OCI-LY1 (cell line): ENCODE data around the gene FAAP100.
"Not testable (repeated sequence)": the region's sequence is repeated elsewhere in the genome, so short reads cannot be mapped to it uniquely, and the experiment has no call there.

Experiments used
- H2AFZ ChIP-seq: fragments of 200-600 bp; sonication (generic), shearing (Covaris generic); 2 replicates; pipeline ENCODE4 v1.6.0; 2014; ENCODE audit warnings: antibody characterized with exemption, mild to moderate bottlenecking, low read length
- H3F3A ChIP-seq: fragments of 200-600 bp; sonication (generic), shearing (Covaris generic); 2 replicates; pipeline ENCODE4 v1.6.0; 2014; ENCODE audit warnings: mild to moderate bottlenecking, antibody characterized with exemption, low read length, moderate library complexity; ENCODE audit not compliant: insufficient read depth
- H3K27ac ChIP-seq: fragments of 200-600 bp; sonication (generic); 2 replicates; pipeline ENCODE4 v1.5.1; 2014; ENCODE audit warnings: low read length, mixed run types, mild to moderate bottlenecking, low read depth; ENCODE audit not compliant: poor library complexity, severe bottlenecking
- H3K27me3 ChIP-seq: fragments of 200-600 bp; sonication (generic); 2 replicates; pipeline ENCODE4 v1.6.0; 2014; ENCODE audit warnings: antibody characterized with exemption, mild to moderate bottlenecking, low read length, moderate library complexity; ENCODE audit not compliant: insufficient read depth
- H3K36me3 ChIP-seq: fragments of 200-600 bp; sonication (generic); 2 replicates; pipeline ENCODE4 v1.6.1; 2014; ENCODE audit warnings: mild to moderate bottlenecking, antibody characterized with exemption, low read length, moderate library complexity, mixed read lengths; ENCODE audit not compliant: insufficient read depth
- H3K4me1 ChIP-seq: fragments of 200-600 bp; sonication (generic); 2 replicates; pipeline ENCODE4 v1.5.1; 2014; ENCODE audit warnings: mild to moderate bottlenecking, low read length, moderate library complexity; ENCODE audit not compliant: insufficient read depth, severe bottlenecking
- H3K4me2 ChIP-seq: fragments of 200-600 bp; sonication (generic), shearing (Covaris generic); 2 replicates; pipeline ENCODE4 v1.6.1; 2014; ENCODE audit warnings: low read length
- H3K4me3 ChIP-seq: fragments of 200-600 bp; sonication (generic); 2 replicates; pipeline ENCODE4 v1.5.1; 2014; ENCODE audit warnings: low read length, low read depth, mild to moderate bottlenecking, mixed read lengths; ENCODE audit not compliant: poor library complexity, severe bottlenecking
- H3K79me2 ChIP-seq: fragments of 200-600 bp; shearing (Covaris generic); 2 replicates; pipeline ENCODE4 v1.6.1; 2016; ENCODE audit warnings: mixed run types, low read length, mixed read lengths; ENCODE audit not compliant: insufficient read depth
- H3K9ac ChIP-seq: fragments of 200-600 bp; sonication (generic), shearing (Covaris generic); 2 replicates; pipeline ENCODE4 v1.6.1; 2014; ENCODE audit warnings: mild to moderate bottlenecking, low read length, mixed read lengths
- H3K9me2 ChIP-seq: fragments of 200-600 bp; sonication (generic), shearing (Covaris generic); 2 replicates; pipeline ENCODE4 v1.6.1; 2014; ENCODE audit warnings: low read depth, mild to moderate bottlenecking, low read length, mixed read lengths
- H3K9me3 ChIP-seq: fragments of 200-600 bp; shearing (Covaris generic); 2 replicates; pipeline ENCODE4 v1.6.1; 2014; ENCODE audit warnings: low read length, mixed read lengths
- H4K20me1 ChIP-seq: fragments of 200-600 bp; sonication (generic), shearing (Covaris generic); 2 replicates; pipeline ENCODE4 v1.6.0; 2016; ENCODE audit warnings: mild to moderate bottlenecking, low read length; ENCODE audit not compliant: insufficient read depth
- CTCF ChIP-seq: fragments of 200-600 bp; sonication (generic), shearing (Covaris generic); IDR thresholded peaks from 2 replicates; pipeline ENCODE4 v1.5.1; 2017; ENCODE audit warnings: mild to moderate bottlenecking, antibody characterized with exemption, low read length, moderate library complexity, mixed read lengths
- EZH2 ChIP-seq: fragments of 200-600 bp; sonication (generic), shearing (Covaris generic); IDR thresholded peaks from 2 replicates; pipeline ENCODE4 v1.8.0; 2017; ENCODE audit warnings: borderline replicate concordance, mixed run types, mild to moderate bottlenecking, antibody characterized with exemption, low read length, moderate library complexity, mixed read lengths

Gene FAAP100

DNA sequence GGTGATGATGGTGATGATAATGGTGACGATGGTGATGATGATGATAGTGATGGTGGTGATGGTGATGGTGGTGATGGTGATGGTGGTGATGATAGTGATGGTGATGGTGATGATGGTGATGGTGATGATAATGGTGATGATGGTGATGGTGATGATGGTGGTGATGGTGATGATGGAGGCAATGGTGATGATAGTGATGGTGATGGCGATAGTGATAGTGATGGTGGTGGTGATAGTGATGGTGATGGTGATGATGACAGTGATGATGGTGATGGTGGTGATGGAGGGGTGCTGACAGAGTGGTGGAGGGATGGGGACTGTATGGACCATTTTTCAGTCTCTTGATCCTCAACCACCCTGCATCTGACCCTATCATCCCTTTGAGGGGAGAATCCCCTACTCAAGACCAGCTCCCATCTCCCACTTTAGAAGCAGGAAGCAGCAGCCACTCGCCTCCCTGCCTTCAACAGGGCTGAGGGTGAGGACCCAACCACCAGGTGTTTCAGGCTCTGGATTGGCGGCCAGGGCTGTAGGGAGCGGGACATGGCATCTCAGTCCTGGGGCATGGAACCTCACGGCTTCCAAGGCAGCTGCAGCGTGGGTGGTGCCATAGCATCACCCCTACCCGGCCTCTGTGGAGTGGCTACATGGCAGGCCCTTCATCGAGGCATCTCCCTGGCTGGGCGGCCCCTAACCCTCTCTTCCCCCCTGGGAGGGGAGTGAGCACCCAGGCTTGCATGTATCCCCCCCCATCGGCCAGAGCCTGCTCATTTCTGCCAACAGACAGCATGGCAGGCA, 19.5 kb downstream of the FAAP100 start:
- H3K9ac ChIP-seq: no peak overlapping the region
- H3K27me3 ChIP-seq: peaks cover 10% of the 10 kb centered on the region; the same call in 1 of the 2 replicates
- H3K4me3 ChIP-seq: no peak overlapping the region
- no peaks in the 10 kb centered on the region for H3K79me2 ChIP-seq
- H2AFZ ChIP-seq: no peak overlapping the region
- no peaks in the 10 kb centered on the region for H4K20me1 ChIP-seq
- H3F3A ChIP-seq: no peaks in the 10 kb centered on the region
- no peaks in the 10 kb centered on the region for H3K36me3 ChIP-seq
- no peaks in the 10 kb centered on the region for H3K9me2 ChIP-seq
- no peak for TF ChIP-seq CTCF
- TF ChIP-seq EZH2: no peak
- no peak overlapping the region for H3K27ac ChIP-seq
- peaks cover 4% of the 10 kb centered on the region for H3K4me1 ChIP-seq
- H3K4me2 ChIP-seq: no peak overlapping the region
- H3K9me3 ChIP-seq: no peaks in the 10 kb centered on the region

- not testable (repeated sequence) for H3K27ac ChIP-seq, H3K4me2 ChIP-seq, H3K36me3 ChIP-seq, H3K9me3 ChIP-seq, H3K4me1 ChIP-seq, H3F3A ChIP-seq, H3K9ac ChIP-seq, H3K9me2 ChIP-seq, H2AFZ ChIP-seq, H3K79me2 ChIP-seq, H3K4me3 ChIP-seq, H4K20me1 ChIP-seq
- H3K27me3 ChIP-seq: peaks cover 17% of the 10 kb centered on the region; the same call in 1 of the 2 replicates
Observed at GRCh38 chr17:81531998-81532404, 20.2 kb downstream of the FAAP100 start.

DNA sequence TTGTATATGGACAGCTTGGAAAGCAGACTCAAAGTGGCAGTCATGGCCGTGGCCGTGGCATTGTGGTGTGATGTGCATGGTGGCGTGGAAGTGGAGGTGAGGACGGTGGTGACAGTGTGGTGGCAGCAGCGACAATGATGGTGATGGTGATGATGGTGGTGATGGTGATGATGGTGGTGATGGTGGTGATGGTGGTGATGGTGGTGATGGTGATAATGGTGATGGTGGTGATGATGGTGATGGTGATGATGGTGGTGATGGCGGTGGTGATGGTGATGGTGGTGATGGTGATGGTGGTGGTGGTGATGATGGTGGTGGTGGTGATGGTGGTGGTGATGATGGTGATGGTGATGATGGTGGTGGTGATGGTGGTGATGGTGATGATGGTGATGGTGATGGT, 21.1 kb downstream of the FAAP100 start:
- peaks cover 21% of the 10 kb centered on the region; the same call in 1 of the 2 replicates for H3K27me3 ChIP-seq
- not testable (repeated sequence) for H4K20me1 ChIP-seq, H3K36me3 ChIP-seq, H3K9me2 ChIP-seq, H3F3A ChIP-seq, H3K4me2 ChIP-seq, H3K9ac ChIP-seq, H3K4me3 ChIP-seq, H3K9me3 ChIP-seq, H3K79me2 ChIP-seq, H3K4me1 ChIP-seq, H2AFZ ChIP-seq, H3K27ac ChIP-seq

DNA sequence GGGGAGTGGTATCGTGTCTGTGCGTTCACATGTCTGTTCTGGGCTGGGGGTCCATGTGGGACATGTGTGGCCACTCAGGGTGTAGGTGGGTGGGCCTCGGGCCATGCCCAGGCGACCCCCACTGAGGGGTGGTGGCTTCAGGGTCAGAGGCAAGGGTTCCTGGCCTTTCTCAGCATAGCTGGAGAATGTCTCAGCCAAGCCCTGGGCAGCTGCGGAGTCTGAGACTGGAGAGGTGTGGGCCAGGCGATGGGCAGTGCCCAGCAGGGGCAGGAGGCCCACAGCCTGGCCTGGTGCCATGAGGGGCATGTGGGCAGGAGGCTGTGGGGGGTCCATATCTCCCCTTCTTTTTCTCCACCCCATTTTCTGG, 22.7 kb downstream of the FAAP100 start:
- Histone ChIP-seq H3K27ac (no peak overlapping the region), H3K4me3 (no peak overlapping the region), H3K36me3 (no peaks in the 10 kb centered on the region), H3K27me3 (peaks cover 23% of the 10 kb centered on the region; the same call in 1 of the 2 replicates), H3F3A (no peaks in the 10 kb centered on the region), H3K9ac (no peak overlapping the region), H3K4me2 (no peak overlapping the region), H3K79me2 (no peaks in the 10 kb centered on the region), H3K4me1 (peaks cover 4% of the 10 kb centered on the region), H2AFZ (no peak overlapping the region), H3K9me3 (no peaks in the 10 kb centered on the region), H4K20me1 (no peaks in the 10 kb centered on the region), H3K9me2 (no peaks in the 10 kb centered on the region)
- no peak for TF ChIP-seq CTCF
- TF ChIP-seq EZH2: no peak
